ENCODE data around the gene ALK. TPM values are rescaled to one million over a fixed set of nuclear protein-coding genes. Genes with fewer than 3 reads are reported as not detected.

Gene ALK
- total and polyA plus RNA-seq, 2 donors (not counting 1 experiment from before 2014, with no cell fraction given) = not detected

- H3K27ac Mint-ChIP-seq = no peak overlapping the region
- no peaks in the 10 kb centered on the region for H3K4me1 Mint-ChIP-seq
- H3K4me3 Mint-ChIP-seq = no peak overlapping the region
- peaks cover 16% of the 10 kb centered on the region for H3K27me3 Mint-ChIP-seq
- no peaks in the 10 kb centered on the region for H3K9me3 Mint-ChIP-seq (ENCODE audit: insufficient read depth)
- CTCF ChIA-PET = no interaction called here
- Histone ChIP-seq H3K9ac (ENCODE audit: low read length) (no peak overlapping the region), H3K27ac (ENCODE audit: low read length in 2 of 2) (no peak overlapping the region), H3K4me2 (replicated peaks; ENCODE audit: low read depth, low read length, poor library complexity, severe bottlenecking) (no peak overlapping the region), H3K27me3 (replicated peaks in 1 of 4; ENCODE audit: control extremely low read depth in 1 of 4, control insufficient read depth in 3 of 4, insufficient read depth in 4 of 4, low read length in 3 of 4) (peaks cover 0 to 2% (median 0%) of the 10 kb centered on the region in 4 experiments), H2AFZ (ENCODE audit: insufficient read depth, low read depth, low read length, poor library complexity, severe bottlenecking) (no peak overlapping the region), H4K20me1 (ENCODE audit: control insufficient read depth, insufficient read depth, low read length, poor library complexity, severe bottlenecking) (no peaks in the 10 kb centered on the region), H3K4me1 (ENCODE audit: control insufficient read depth in 2 of 2, insufficient read depth in 2 of 2, low read length in 2 of 2) (no peaks in the 10 kb centered on the region), H3K79me2 (ENCODE audit: control insufficient read depth, insufficient read depth, low read length) (no peaks in the 10 kb centered on the region), H3K9me3 (ENCODE audit: control extremely low read depth in 1 of 3, control insufficient read depth in 2 of 3, insufficient read depth in 1 of 3, low read length in 2 of 3) (no peaks in the 10 kb centered on the region), H3K36me3 (replicated peaks in 1 of 2; ENCODE audit: control extremely low read depth in 1 of 2, control insufficient read depth in 1 of 2, extremely low read depth in 1 of 2, insufficient read depth in 2 of 2, low read length in 1 of 2) (no peaks in the 10 kb centered on the region), H3K4me3 (ENCODE audit: control extremely low read depth in 1 of 5, extremely low read depth in 1 of 5, insufficient read depth in 1 of 5, low read depth in 2 of 5, low read length in 4 of 5) (no peak overlapping the region)
- TF ChIP-seq EZH2 (IDR thresholded peaks at IDR 0.05; ENCODE audit: borderline replicate concordance, insufficient read depth, low read depth, low read length, poor library complexity, severe bottlenecking) (no peak), CTCF (IDR thresholded peaks at IDR 0.05) (no peak)
- POLR2A ChIA-PET = no interaction called here
- ATAC-seq (ENCODE audit: low read depth) (no peak), DNase-seq (no peak)
- 100% methylated on average over 2 of the region's 4 CpGs for WGBS (ENCODE audit: insufficient coverage)
- intact Hi-C loops (cut with micrococcal nuclease) = no loop called here
These were observed 393.0 kb downstream of the ALK start for GRCh38 chr2:29528371-29528770.

- Histone ChIP-seq H2AFZ (ENCODE audit: insufficient read depth, low read depth, low read length, poor library complexity, severe bottlenecking) (no peak overlapping the region), H3K9me3 (ENCODE audit: control extremely low read depth in 1 of 3, control insufficient read depth in 2 of 3, insufficient read depth in 1 of 3, low read length in 2 of 3) (no peaks in the 10 kb centered on the region), H3K79me2 (ENCODE audit: control insufficient read depth, insufficient read depth, low read length) (no peaks in the 10 kb centered on the region), H4K20me1 (ENCODE audit: control insufficient read depth, insufficient read depth, low read length, poor library complexity, severe bottlenecking) (no peaks in the 10 kb centered on the region), H3K4me1 (ENCODE audit: control insufficient read depth in 2 of 2, insufficient read depth in 2 of 2, low read length in 2 of 2) (no peaks in the 10 kb centered on the region), H3K36me3 (replicated peaks in 1 of 2; ENCODE audit: control extremely low read depth in 1 of 2, control insufficient read depth in 1 of 2, extremely low read depth in 1 of 2, insufficient read depth in 2 of 2, low read length in 1 of 2) (no peaks in the 10 kb centered on the region), H3K4me2 (replicated peaks; ENCODE audit: low read depth, low read length, poor library complexity, severe bottlenecking) (no peak overlapping the region), H3K4me3 (ENCODE audit: control extremely low read depth in 1 of 5, extremely low read depth in 1 of 5, insufficient read depth in 1 of 5, low read depth in 2 of 5, low read length in 4 of 5) (no peak overlapping the region), H3K27me3 (replicated peaks in 1 of 4; ENCODE audit: control extremely low read depth in 1 of 4, control insufficient read depth in 3 of 4, insufficient read depth in 4 of 4, low read length in 3 of 4) (peaks cover 0 to 2% (median 0%) of the 10 kb centered on the region in 4 experiments), H3K27ac (ENCODE audit: low read length in 2 of 2) (no peak overlapping the region), H3K9ac (ENCODE audit: low read length) (no peak overlapping the region)
- WGBS (ENCODE audit: insufficient coverage) = 73% methylated on average over 7 of the region's 8 CpGs
- ChIA-PET CTCF (no interaction called here), POLR2A (no interaction called here)
- Mint-ChIP-seq H3K9me3 (ENCODE audit: insufficient read depth) (no peaks in the 10 kb centered on the region), H3K27me3 (peaks cover 16% of the 10 kb centered on the region), H3K27ac (no peak overlapping the region), H3K4me1 (no peaks in the 10 kb centered on the region), H3K4me3 (no peak overlapping the region)
- intact Hi-C loops (cut with micrococcal nuclease) = no loop called here
- DNase-seq = no peak
- ATAC-seq (ENCODE audit: low read depth) = no peak
- no peak for TF ChIP-seq CTCF (IDR thresholded peaks at IDR 0.05)
- no peak for TF ChIP-seq EZH2 (IDR thresholded peaks at IDR 0.05; ENCODE audit: borderline replicate concordance, insufficient read depth, low read depth, low read length, poor library complexity, severe bottlenecking)
These were observed 393.4 kb downstream of the ALK start for GRCh38 chr2:29527947-29528346.
